ENCODE data around the gene ENPP6. TPM values are rescaled to one million over a fixed set of nuclear protein-coding genes. Genes with fewer than 3 reads are reported as not detected.

Gene ENPP6
- polyA plus RNA-seq, 2 of the 4 experiments (the other 2 are of a cell fraction), result not detected

DNA sequence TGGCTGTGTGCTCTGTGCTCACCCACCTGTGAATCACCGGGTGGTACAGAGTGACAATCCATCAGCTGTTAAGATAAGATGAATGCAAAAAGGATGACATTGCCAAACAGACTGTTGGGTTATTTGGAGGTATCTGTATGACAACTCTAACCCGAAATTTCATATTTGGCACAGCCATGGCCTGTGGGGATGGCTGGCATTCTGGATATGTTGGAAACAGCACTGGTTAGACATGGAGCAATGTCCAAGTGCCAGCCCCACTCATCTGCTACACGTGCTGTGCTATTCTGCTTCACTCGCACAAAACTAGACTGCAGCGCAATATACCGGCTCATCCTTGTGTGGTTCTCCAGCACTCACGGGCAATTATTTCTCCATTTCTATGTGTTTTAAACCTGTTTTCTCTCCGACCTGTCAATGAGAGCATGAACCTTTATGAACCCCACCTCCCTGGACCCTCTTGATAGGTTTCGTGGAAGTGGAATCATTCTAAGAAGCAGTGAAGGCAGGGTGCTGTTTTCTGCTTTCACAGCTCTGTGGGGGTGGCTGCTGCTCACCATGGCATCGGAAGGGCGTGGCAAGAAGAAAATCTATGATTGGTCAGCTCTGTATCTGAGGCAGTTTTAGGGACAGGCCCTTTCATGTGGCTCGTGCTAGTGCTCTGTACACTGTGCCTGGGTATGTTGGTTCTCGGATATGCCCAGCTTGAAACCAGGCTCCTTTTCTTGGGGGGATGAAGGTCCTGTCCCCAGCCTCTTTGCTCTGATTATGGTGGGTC is 94.9 kb downstream of the ENPP6 start:
- ATAC-seq (no peak), DNase-seq (ENCODE audit: low read depth in 1 of 2, low spot score in 1 of 2) (no peak), FAIRE-seq (no peak)
- CTCF ChIA-PET, result no interaction called here
- Histone ChIP-seq H3K9me3 (peaks cover 10% of the 10 kb centered on the region; the same call in 1 of the 3 replicates), H3K27ac (no peak overlapping the region), H3K4me2 (no peak overlapping the region), H3K4me3 (no peak overlapping the region), H3K4me1 (no peaks in the 10 kb centered on the region)
- TF ChIP-seq PHF8 (IDR thresholded peaks at IDR 0.05; ENCODE audit: borderline replicate concordance, low read depth), result no peak
- no peak for TF ChIP-seq FOXS1 (CRISPR knock-in tag; IDR thresholded peaks at IDR 0.05)
- TF ChIP-seq CTCF (IDR thresholded peaks at IDR 0.05), result no peak
- no peak for TF ChIP-seq HDAC2 (IDR thresholded peaks at IDR 0.05)
- no peak for TF ChIP-seq POLR2AphosphoS2 (conservative IDR thresholded peaks at IDR 0.05; ENCODE audit: low read length)
- TF ChIP-seq ZC3H11A (IDR thresholded peaks at IDR 0.05), result no peak
- no peak for TF ChIP-seq PBX3 (IDR thresholded peaks at IDR 0.05)
- TF ChIP-seq ZSCAN20 (CRISPR knock-in tag; IDR thresholded peaks at IDR 0.05), result no peak
- no peak for TF ChIP-seq FOSB (CRISPR knock-in tag; IDR thresholded peaks at IDR 0.05)
- no peak for TF ChIP-seq RNF2 (IDR thresholded peaks at IDR 0.05; ENCODE audit: borderline replicate concordance, low read depth)
- no peak for TF ChIP-seq USF2 (IDR thresholded peaks at IDR 0.05)
- TF ChIP-seq, protein P1, sequence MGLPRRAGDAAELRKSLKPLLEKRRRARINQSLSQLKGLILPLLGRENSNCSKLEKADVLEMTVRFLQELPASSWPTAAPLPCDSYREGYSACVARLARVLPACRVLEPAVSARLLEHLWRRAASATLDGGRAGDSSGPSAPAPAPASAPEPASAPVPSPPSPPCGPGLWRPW (IDR thresholded peaks at IDR 0.05), result no peak
- 44% methylated on average over 13 of the region's 13 CpGs for WGBS (ENCODE audit: missing lambda C conversion rate)
- POLR2A ChIA-PET, result no interaction called here

- Histone ChIP-seq H3K9me3 (no peaks in the 10 kb centered on the region), H3K4me3 (no peak overlapping the region), H3K4me2 (no peak overlapping the region), H3K4me1 (no peaks in the 10 kb centered on the region), H3K27ac (no peak overlapping the region)
- TF ChIP-seq EHF (CRISPR knock-in tag; IDR thresholded peaks at IDR 0.05), result no peak
- TF ChIP-seq FOXS1 (CRISPR knock-in tag; IDR thresholded peaks at IDR 0.05), result no peak
- no peak for TF ChIP-seq JUNB (IDR thresholded peaks at IDR 0.05)
- TF ChIP-seq EP300 (IDR thresholded peaks at IDR 0.05), result no peak
- TF ChIP-seq ZNF302 (CRISPR knock-in tag; IDR thresholded peaks at IDR 0.05), result no peak
- no peak for TF ChIP-seq NR3C1 (IDR thresholded peaks at IDR 0.05)
- TF ChIP-seq ESRRA (IDR thresholded peaks at IDR 0.05; ENCODE audit: borderline replicate concordance, low read length), result no peak
- TF ChIP-seq HOXB5 (CRISPR knock-in tag; IDR thresholded peaks at IDR 0.05), result no peak
- TF ChIP-seq ATOH8 (CRISPR knock-in tag; IDR thresholded peaks at IDR 0.05; ENCODE audit: low read depth), result no peak
- no peak for TF ChIP-seq PBX3 (IDR thresholded peaks at IDR 0.05)
- no peak for TF ChIP-seq GATA3 (IDR thresholded peaks at IDR 0.05; ENCODE audit: borderline replicate concordance)
- TF ChIP-seq CBX2 (IDR thresholded peaks at IDR 0.05; ENCODE audit: borderline replicate concordance, low read depth), result no peak
- TF ChIP-seq HEYL (CRISPR knock-in tag; IDR thresholded peaks at IDR 0.05), result no peak
- TF ChIP-seq RAD21 (conservative IDR thresholded peaks at IDR 0.05 in 1 of 2, IDR thresholded peaks at IDR 0.05 in 1 of 2), result no peak
- no peak for TF ChIP-seq HMGXB4 (CRISPR knock-in tag; IDR thresholded peaks at IDR 0.05; ENCODE audit: borderline replicate concordance)
- TF ChIP-seq POLR2AphosphoS2 (conservative IDR thresholded peaks at IDR 0.05; ENCODE audit: low read length), result no peak
- TF ChIP-seq, protein P1 (IDR thresholded peaks at IDR 0.05), result no peak
- no peak for TF ChIP-seq KDM5A (IDR thresholded peaks at IDR 0.05)
- whole genome bisulfite sequencing (ENCODE audit: missing lambda C conversion rate), result 4% methylated on average over 4 of the region's 10 CpGs
- ATAC-seq, result no peak
- no peak for FAIRE-seq
- POLR2A ChIA-PET, result no interaction called here
- CTCF ChIA-PET, result no interaction called here
- DNase-seq (ENCODE audit: low read depth in 1 of 2, low spot score in 1 of 2), result no peak
Observed at GRCh38 chr4:184120549-184121127, 97.0 kb downstream of the ENPP6 start.
